Hematopoietic multipotent progenitor cell treated with erythropoietin and hydrocortisone succinate and interleukin-3 and kit ligand, for 17 days (in vitro differentiated cells): ENCODE results near the gene EXOC4.

Experiments used
- DNase-seq: peaks from one replicate; pipeline ENCODE4 v3.0.0-alpha.2; 2015; ENCODE audit warnings: low spot score

Gene EXOC4

DNA sequence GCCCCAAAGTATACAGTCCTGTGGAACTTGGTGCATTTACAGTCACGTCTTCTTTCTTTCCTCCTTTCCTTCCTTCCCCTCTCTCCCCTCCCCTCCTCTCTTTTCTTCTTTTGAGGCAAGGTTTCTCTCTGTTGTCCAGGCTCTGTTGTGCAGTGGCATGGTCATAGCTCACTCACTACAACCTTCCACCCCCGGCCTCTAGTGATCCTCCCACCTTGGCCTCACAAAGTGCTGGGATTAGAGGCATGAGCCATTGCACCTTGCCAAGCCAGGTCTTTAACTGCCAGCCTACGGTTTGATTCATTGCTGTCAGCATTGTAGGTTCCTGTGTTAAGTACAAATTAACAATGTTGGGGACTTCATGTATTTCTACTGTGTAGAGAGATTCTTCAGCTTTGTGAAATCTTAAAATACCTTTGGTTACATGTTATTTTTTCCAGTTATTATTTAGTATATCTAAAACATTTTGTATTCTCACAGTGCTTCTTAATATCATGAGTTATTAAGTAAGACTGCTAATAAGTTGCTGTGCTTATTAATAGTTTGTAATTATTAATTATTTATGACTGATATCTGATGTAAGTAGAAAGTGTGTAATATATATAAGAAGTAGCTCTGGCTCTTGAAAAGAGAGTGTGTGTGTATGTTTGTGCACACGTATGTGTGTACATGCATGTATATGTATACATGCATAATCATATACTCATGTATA is 320.8 kb downstream of the EXOC4 start:
- no peak for DNase-seq

- no peak for DNase-seq
Observed at GRCh38 chr7:133575726-133576440, 323.0 kb downstream of the EXOC4 start.

GRCh38 chr7:133576612-133577168 is 323.8 kb downstream of the EXOC4 start:
- no peak for DNase-seq

DNA sequence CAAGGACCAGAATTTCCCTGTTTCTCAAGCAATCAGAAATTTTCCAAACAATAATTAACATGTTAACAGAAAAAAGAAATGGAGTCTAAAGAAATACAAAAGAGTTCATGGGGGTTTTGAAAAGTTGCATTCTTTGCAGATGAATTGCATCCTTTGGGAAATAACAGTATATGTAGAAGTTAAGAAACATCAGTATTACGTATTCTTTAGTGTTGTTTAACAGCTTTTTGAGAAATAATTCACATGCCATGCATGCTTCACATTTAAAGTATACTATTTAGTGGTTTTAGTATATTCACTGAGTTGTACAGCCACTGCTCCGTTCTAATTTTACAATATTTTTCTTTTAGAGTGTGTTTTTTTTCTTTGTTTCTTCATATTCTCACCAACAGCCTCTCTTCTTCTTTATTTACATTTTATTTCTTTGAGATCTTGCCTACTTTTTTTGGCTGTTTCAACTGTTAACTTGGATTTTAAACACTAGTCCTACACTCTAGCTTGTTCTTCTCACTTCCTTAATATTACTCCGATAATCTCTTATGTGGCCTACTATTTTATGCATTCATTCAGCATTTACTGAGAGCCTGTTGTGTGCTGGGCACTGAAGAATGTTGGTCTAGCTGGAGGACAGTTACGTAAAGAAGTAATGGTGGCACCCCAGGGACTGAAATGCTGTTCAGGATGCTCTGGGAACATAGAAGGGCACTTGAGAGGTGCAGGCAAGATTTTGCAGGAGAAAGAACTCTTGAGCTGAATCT is 330.1 kb downstream of the EXOC4 start:
- no peak for DNase-seq

GRCh38 chr7:133583545-133584171 is 330.8 kb downstream of the EXOC4 start:
- no peak for DNase-seq

DNA sequence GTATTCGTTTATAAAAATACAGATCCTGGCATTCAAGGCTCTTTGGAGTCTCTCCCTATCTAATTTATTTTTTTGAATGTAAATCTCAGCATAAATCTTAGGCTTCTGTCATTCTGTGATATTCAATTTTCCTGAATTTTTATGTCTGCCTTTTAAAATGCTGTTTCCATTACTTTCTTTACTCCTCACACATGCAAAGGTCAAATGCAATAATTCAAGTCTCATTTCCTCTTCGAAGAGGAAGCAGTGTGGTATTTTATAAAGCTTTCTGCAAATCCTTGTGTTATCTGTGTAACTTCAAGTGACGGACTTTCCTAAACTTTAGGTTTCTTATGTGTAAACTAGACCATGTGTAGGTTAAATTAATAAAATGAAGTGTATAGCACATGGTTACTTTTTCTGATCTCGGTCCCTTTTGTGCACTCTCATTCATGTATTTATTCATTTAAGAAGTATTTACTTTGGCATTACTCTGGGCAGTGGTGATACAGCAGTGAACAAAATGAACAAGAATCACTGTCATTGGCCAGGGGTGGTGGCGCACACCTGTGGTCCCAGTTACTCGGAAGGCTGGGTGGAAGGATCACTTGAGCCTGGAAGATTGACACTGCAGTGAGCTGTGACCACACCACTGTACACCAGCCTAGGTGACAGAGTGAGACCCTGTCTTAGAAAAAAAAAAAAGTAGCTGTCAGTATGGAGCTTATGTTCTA is 332.2 kb downstream of the EXOC4 start:
- DNase-seq = no peak

GRCh38 chr7:133586253-133586652 is 333.4 kb downstream of the EXOC4 start:
- DNase-seq = no peak

- DNase-seq = no peak
Observed at GRCh38 chr7:133587903-133588302, 335.0 kb downstream of the EXOC4 start.

GRCh38 chr7:133590795-133591194 is 337.9 kb downstream of the EXOC4 start:
- no peak for DNase-seq

- DNase-seq = no peak
Observed at GRCh38 chr7:133591704-133592340, 338.9 kb downstream of the EXOC4 start.

DNA sequence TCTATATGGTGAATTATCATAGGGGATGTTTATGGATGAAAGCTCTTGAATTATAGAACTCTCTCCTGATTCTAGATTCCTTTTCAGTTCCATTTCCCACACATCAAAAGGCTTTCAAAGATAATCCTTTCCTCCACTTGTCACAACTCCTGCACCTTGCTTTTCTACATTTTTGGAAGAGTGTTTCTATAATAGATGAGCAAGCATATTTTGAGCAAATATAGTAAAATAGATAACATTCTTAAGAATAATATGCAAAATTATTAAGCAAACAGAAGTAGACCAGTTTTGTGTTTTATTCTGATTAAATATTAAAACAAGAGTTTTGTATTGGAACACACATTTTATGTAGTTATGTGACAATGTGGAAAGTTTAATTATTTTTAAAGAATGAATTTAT is 340.7 kb downstream of the EXOC4 start:
- no peak for DNase-seq

DNA sequence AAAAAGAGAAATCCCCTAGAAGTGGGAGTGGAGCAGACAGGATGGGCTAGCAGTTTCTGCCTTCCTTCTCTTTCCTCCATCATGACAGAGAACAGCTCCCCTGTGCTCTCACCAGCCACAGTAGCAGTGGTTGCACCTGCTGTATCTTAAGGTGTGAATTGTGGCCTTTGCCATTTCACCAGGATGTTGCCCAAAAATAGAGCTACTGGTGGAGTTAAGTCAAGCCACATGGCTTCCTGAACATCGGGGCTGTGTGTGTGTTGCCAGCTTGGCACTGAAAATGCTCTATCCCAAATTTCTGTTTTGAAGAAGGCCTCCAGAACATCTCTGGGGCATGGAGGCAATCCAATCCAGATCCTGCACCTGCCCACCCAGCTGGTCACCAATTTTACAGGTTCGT is 348.7 kb downstream of the EXOC4 start:
- DNase-seq = no peak

- DNase-seq = no peak
Observed at GRCh38 chr7:133602291-133602690, 349.4 kb downstream of the EXOC4 start.

DNA sequence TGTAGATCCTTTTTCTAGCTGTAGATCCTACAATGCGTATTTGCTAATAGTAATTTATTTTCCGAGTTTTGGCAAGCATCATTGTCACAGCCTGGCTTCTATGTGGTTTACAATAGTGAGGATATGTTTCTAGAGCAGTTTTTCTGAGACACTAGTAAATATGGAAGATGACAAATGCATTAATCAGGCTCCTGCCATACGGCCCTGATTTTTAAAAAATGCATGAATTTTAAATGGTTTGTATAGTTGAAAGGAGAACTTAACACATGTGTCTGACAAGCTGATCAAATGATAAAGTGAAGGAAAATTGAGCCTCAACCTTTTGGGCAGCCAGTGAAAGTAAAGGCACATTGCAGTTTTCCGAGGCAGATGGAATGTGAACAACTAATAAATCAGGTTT is 354.1 kb downstream of the EXOC4 start:
- no peak for DNase-seq

GRCh38 chr7:133609806-133610205 is 356.9 kb downstream of the EXOC4 start:
- DNase-seq = no peak

DNA sequence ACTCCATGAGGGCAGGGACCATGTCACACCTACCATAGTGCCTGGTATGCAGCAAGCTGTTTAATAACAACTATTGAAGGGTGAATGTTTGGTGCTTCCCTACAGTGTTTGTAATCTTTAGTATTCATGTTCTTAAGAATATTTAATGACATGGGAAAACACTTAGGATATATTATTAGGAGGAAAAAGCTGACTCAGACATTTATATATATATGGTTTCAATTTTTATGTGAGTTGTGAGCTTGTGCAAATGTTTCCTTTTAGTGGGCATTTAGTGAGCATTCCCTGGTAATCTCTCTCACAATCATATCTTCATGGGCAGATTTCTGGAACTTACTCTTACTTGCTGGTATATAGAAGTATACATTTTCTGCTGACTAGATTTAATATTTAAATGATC is 359.1 kb downstream of the EXOC4 start:
- DNase-seq = no peak

GRCh38 chr7:133613250-133613790 is 360.4 kb downstream of the EXOC4 start:
- no peak for DNase-seq

DNA sequence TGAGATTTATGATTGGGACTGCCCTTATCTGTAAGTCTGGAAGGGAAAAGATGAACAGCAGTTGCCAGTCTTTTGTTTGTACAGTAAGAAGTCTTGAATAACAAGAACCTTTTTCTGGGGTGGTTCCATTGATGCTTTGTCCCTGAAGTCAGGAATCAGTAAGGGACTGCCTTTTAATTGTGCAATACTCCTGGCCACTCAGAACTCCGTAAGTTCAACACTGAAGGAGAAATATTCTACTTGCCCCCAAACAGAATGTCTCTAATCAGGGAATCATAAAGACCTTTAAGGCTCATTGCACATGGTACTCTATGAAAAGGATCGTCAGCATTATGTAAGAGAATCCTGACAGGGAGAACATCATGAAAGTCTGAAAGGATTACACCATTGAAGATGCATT is 361.4 kb downstream of the EXOC4 start:
- DNase-seq = no peak

DNA sequence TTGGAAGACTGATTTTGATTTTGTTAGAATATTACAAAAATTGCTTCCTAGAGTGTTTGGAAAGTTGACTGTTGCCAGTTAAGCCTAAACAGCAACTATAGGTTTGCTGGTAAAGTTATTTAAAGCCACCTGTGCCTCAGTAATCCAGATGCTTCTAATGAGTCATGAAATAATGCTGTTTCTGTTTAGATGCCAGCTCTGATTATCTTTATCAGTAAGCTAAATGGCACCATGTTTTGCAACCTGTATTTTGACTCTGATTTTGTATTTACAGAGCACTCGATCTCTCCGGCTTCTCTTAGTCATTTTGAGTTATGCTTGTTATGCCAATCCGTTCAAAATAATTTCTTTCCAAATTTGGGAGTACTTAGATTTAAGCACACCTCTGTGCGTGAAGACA is 366.1 kb downstream of the EXOC4 start:
- DNase-seq = no peak

DNA sequence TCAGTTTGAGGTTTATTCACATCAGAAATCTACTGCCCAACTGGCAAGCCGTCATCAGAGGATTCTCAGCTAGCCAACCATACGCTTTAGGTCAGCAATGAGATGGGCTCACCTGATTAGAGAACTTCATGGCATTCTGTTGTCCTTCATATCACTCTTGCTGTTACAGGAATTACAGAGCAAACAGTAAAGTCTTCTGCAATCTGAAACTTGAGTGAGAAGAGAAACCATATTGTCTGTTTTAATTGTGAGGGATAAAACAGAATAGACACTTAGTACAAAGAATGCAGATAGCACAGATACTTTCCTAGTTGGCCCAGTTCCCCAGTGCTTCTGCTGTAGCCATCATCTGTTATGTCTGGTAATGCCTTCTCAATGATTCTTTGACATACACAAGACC is 366.6 kb downstream of the EXOC4 start:
- DNase-seq = no peak

DNA sequence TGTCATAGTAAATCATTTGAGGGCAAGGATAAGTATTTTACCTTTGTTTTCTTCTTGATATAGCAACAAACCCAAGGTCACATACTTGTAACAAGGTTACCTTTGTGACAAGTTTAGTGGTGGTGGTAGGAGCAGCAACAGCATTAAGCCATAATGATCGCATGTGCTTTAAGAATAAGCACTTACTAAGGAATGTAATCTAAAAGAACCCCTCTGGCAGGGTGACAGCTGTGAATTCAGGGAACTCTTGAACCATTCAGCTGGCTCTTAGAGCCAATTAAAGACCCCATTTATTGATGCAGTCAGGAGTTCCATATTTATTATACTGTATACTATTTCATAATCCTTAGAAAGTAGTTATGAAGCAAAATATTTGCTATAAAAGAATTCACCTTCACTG is 370.8 kb downstream of the EXOC4 start:
- DNase-seq = no peak
